NCI-H187 (cell line): Measurements from ENCODE around the gene CSKMT.
"Not testable (repeated sequence)": the region's sequence is repeated elsewhere in the genome, so short reads cannot be mapped to it uniquely, and the experiment has no call there.

ENCODE experiments used
- DNase-seq, 2 experiments: peaks; one replicate each; lab custom pipeline; 2025; lab: John Stamatoyannopoulos, UW

Gene CSKMT

GRCh38 chr11:62689421-62690183 is 24.5 kb downstream of the CSKMT start, which contains the start of gene LRRN4CL:
TSS of gene LRRN4CL (minus strand) at chr11:62689530. CDS start at chr11:62688508, 1,022 bp downstream.
- no peak for DNase-seq

- DNase-seq, result not testable (repeated sequence)
Observed at GRCh38 chr11:62693624-62694023, 28.5 kb downstream of the CSKMT start.

GRCh38 chr11:62694455-62695167 is 29.5 kb downstream of the CSKMT start:
- DNase-seq, result peak in 1 of 2 experiments; percentile 54

- DNase-seq, result no peak
Observed at GRCh38 chr11:62702246-62702645, 37.1 kb downstream of the CSKMT start.

GRCh38 chr11:62703921-62704320 is 38.8 kb downstream of the CSKMT start:
- DNase-seq, result not testable (repeated sequence)

- DNase-seq, result no peak
Observed at GRCh38 chr11:62705413-62705812, 40.3 kb downstream of the CSKMT start.

GRCh38 chr11:62705880-62706849 is 41.1 kb downstream of the CSKMT start:
- peak; percentile 85 to 96 for DNase-seq

- no peak for DNase-seq
Observed at GRCh38 chr11:62706850-62707247, 41.7 kb downstream of the CSKMT start.

- DNase-seq, result peak; percentile 7 to 57
Observed at GRCh38 chr11:62707277-62707861, 42.3 kb downstream of the CSKMT start, which contains the start of the genes BSCL2 and GNG3. TSS of gene BSCL2 (minus strand) at chr11:62707424. CDS start at chr11:62707195, 229 bp downstream. TSS of gene GNG3 (plus strand) at chr11:62707676. CDS start at chr11:62708296, 620 bp downstream.

- no peak for DNase-seq
Observed at GRCh38 chr11:62708392-62708791, 43.3 kb downstream of the CSKMT start.

GRCh38 chr11:62708793-62709192 is 43.7 kb downstream of the CSKMT start:
- DNase-seq, result peak in 1 of 2 experiments; percentile 33

- peak; percentile 96 to 99 for DNase-seq
Observed at GRCh38 chr11:62709247-62710000, 44.3 kb downstream of the CSKMT start.

- no peak for DNase-seq
Observed at GRCh38 chr11:62710001-62710345, 44.9 kb downstream of the CSKMT start.

GRCh38 chr11:62712276-62712812 is 47.2 kb downstream of the CSKMT start:
- no peak for DNase-seq

GRCh38 chr11:62712861-62713260 is 47.7 kb downstream of the CSKMT start:
- no peak for DNase-seq

GRCh38 chr11:62713343-62713742 is 48.2 kb downstream of the CSKMT start:
- DNase-seq, result no peak

GRCh38 chr11:62715150-62716130 is 50.3 kb downstream of the CSKMT start:
- no peak for DNase-seq

- no peak for DNase-seq
Observed at GRCh38 chr11:62716206-62716605, 51.1 kb downstream of the CSKMT start.

GRCh38 chr11:62716816-62717215 is 51.7 kb downstream of the CSKMT start:
- no peak for DNase-seq
